ENCODE data around the gene DNAJB6. TPM values are rescaled to one million over a fixed set of nuclear protein-coding genes. Genes with fewer than 3 reads are reported as not detected.
A peak's percentile ranks its signal among the peaks of the same experiment; 100 is the strongest.

Gene DNAJB6
- total RNA-seq, 3 donors from 2014 or later (not counting 1 experiment from before 2014, with no cell fraction given), result 309 to 343 (median 340) TPM

- intact Hi-C loops (cut with micrococcal nuclease), result no loop called here
- TF ChIP-seq CTCF (IDR thresholded peaks at IDR 0.05), result no peak
- Histone ChIP-seq H3K4me3 (ENCODE audit: low read length) (no peak overlapping the region), H3K4me1 (ENCODE audit: control insufficient read depth, insufficient read depth, low read length) (peaks cover 16% of the 10 kb centered on the region), H3K27ac (ENCODE audit: low read length) (no peak overlapping the region), H3K9me3 (ENCODE audit: control insufficient read depth, insufficient read depth, low read length) (no peaks in the 10 kb centered on the region), H3K27me3 (ENCODE audit: control insufficient read depth, insufficient read depth, low read length) (no peaks in the 10 kb centered on the region), H3K36me3 (ENCODE audit: control insufficient read depth, insufficient read depth, low read length) (peaks cover 62% of the 10 kb centered on the region)
- peak overlapping the region; percentile 66 to 81 for H3K27ac Mint-ChIP-seq
- H3K36me3 Mint-ChIP-seq, result peaks cover 12% of the 10 kb centered on the region
- ATAC-seq, result peak; percentile 13 to 21 (median 13)
- H3K4me3 Mint-ChIP-seq, result peak overlapping the region; percentile 57
- H3K27me3 Mint-ChIP-seq (ENCODE audit: low read depth in 2 of 2), result no peaks in the 10 kb centered on the region
- DNase-seq, result no peak
- peaks cover 67 to 70% of the 10 kb centered on the region in 2 donors for H3K4me1 Mint-ChIP-seq
- H3K9me3 Mint-ChIP-seq, result no peaks in the 10 kb centered on the region
- WGBS (ENCODE audit: insufficient coverage), result 92% methylated on average over 24 of the region's 24 CpGs
Observed at GRCh38 chr7:157372300-157373232, 35.8 kb downstream of the DNAJB6 start.

- no peak overlapping the region for H3K27ac ChIP-seq (ENCODE audit: low read length)
- peaks cover 19% of the 10 kb centered on the region for H3K4me1 ChIP-seq (ENCODE audit: control insufficient read depth, insufficient read depth, low read length)
- peaks cover 57% of the 10 kb centered on the region for H3K36me3 ChIP-seq (ENCODE audit: control insufficient read depth, insufficient read depth, low read length)
- no peaks in the 10 kb centered on the region for H3K27me3 ChIP-seq (ENCODE audit: control insufficient read depth, insufficient read depth, low read length)
- TF ChIP-seq CTCF (IDR thresholded peaks at IDR 0.05), result no peak
- H3K27ac Mint-ChIP-seq, result peak overlapping the region; percentile 66 to 72
- H3K4me1 Mint-ChIP-seq, result peaks cover 70 to 73% of the 10 kb centered on the region in 2 donors
- H3K27me3 Mint-ChIP-seq (ENCODE audit: low read depth in 2 of 2), result no peaks in the 10 kb centered on the region
- ATAC-seq, result no peak
- intact Hi-C loops (cut with micrococcal nuclease), result no loop called here
- DNase-seq, result no peak
- over 99% methylated on average over 7 of the region's 7 CpGs for WGBS (ENCODE audit: insufficient coverage)
- H3K4me3 ChIP-seq (ENCODE audit: low read length), result no peak overlapping the region
- H3K36me3 Mint-ChIP-seq, result peaks cover 5% of the 10 kb centered on the region
- no peaks in the 10 kb centered on the region for H3K9me3 Mint-ChIP-seq
- H3K9me3 ChIP-seq (ENCODE audit: control insufficient read depth, insufficient read depth, low read length), result no peaks in the 10 kb centered on the region
- peak overlapping the region; percentile 45 for H3K4me3 Mint-ChIP-seq
Observed at GRCh38 chr7:157373493-157373892, 36.7 kb downstream of the DNAJB6 start.

GRCh38 chr7:157375410-157375809, 38.6 kb downstream of the DNAJB6 start:
- no peak for ATAC-seq
- H3K4me1 ChIP-seq (ENCODE audit: control insufficient read depth, insufficient read depth, low read length), result peaks cover 21% of the 10 kb centered on the region
- intact Hi-C loops (cut with micrococcal nuclease), result loop anchor here (5.0 kb wide), 1 partner anchor 33 kb away; no protein-coding TSS in a partner anchor
- Mint-ChIP-seq H3K36me3 (no peaks in the 10 kb centered on the region), H3K27me3 (ENCODE audit: low read depth in 2 of 2) (no peaks in the 10 kb centered on the region), H3K9me3 (no peaks in the 10 kb centered on the region), H3K4me1 (peaks cover 78 to 80% of the 10 kb centered on the region in 2 donors), H3K4me3 (peak overlapping the region; percentile 43), H3K27ac (peak overlapping the region; percentile 66 to 72)
- peaks cover 38% of the 10 kb centered on the region for H3K36me3 ChIP-seq (ENCODE audit: control insufficient read depth, insufficient read depth, low read length)
- H3K9me3 ChIP-seq (ENCODE audit: control insufficient read depth, insufficient read depth, low read length), result no peaks in the 10 kb centered on the region
- WGBS (ENCODE audit: insufficient coverage), result 96% methylated on average over 7 of the region's 7 CpGs
- DNase-seq, result no peak
- H3K27ac ChIP-seq (ENCODE audit: low read length), result no peak overlapping the region
- no peak for TF ChIP-seq CTCF (IDR thresholded peaks at IDR 0.05)
- H3K27me3 ChIP-seq (ENCODE audit: control insufficient read depth, insufficient read depth, low read length), result no peaks in the 10 kb centered on the region
- no peak overlapping the region for H3K4me3 ChIP-seq (ENCODE audit: low read length)
